HG03066 (cell line): ENCODE measurements around the gene TOR1AIP2.

Experiments
- ATAC-seq: cut with Tn5 transposase; IDR thresholded peaks from one replicate; pipeline ENCODE4 v1.9.1; 2021; ENCODE audit warnings: low read depth; ENCODE audit not compliant: unreplicated experiment

TOR1AIP2 gene

DNA sequence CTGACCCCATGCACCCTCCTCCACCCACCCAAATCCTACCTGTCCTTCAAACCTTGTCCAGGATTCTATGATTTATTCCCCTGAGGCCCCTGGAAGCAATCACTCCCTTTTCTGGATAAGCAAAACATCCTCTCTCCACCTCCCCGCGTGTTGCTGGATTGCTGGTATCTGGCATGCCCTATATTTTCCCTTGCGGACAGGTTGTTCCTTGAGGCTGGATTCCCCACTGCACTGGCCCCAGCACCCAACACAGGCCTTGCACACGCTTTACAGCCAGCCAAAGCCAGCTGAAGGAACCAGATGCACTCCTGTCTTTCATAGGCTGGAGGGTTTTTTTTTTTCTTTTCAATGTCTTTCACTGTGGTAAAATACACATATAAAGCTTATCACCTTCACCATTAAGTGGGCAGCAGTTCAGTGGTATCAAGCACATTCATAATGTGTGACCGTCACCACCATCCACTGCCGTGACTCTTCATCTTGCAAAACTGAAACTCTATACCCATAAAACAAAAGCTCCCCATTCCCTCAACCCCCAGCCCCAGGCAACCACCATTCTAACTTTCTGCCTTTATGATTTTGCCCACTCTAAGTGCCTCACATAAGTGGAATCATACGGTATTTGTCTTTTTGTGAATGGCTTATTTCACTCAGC, 50.9 kb downstream of the TOR1AIP2 start:
- ATAC-seq = no peak

DNA sequence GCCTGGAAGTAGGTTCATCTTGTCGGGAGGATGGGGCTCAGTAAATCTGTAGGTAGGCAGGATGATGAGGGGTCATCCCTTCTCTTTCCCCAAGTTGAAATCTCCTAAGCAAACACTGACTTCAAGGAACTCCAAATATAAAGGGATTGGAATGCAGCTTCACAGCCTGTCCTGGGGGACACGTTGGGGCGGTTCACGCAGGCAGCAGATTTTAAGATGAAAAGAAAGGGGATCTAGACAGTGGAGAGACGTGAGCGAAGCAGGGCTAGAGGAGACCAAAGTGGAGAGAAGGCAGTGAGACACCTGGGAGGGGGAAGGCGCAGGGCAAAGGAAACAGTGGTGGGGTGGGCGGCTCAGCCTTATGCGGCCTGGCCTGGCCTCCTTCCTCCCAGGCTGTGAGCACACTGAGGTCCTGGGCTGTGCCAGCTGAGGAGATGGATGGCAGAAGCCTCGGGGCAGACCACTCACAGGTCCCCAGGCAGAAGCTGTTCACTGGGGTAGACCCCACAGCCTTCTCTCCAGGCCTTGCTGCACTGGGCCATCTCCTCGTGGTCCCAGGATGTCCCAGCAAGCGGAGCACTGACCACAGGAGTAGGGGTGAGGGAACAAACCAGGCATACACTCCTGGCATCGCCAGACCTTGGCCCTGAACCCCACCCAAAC, 51.7 kb downstream of the TOR1AIP2 start:
- no peak for ATAC-seq

DNA sequence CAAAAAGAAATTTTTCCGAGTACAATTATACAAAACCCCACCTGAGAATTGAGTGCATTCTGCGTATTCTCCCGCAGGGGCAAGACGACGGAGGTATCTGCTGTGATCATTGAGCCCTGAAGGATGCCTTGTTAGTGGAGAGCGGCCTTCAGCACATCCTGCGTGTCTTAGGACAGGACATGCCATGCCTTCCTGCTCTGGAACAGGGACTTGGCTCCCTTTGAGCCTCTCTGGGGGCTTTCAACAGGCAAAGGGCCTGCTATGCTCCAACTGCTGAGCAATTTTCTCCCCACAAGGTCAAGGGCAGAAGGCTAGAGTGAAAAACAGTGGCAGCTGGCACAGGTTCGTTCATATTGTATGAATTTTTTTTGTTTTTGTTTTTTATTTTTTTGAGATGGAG, 52.4 kb downstream of the TOR1AIP2 start:
- ATAC-seq = no peak

DNA sequence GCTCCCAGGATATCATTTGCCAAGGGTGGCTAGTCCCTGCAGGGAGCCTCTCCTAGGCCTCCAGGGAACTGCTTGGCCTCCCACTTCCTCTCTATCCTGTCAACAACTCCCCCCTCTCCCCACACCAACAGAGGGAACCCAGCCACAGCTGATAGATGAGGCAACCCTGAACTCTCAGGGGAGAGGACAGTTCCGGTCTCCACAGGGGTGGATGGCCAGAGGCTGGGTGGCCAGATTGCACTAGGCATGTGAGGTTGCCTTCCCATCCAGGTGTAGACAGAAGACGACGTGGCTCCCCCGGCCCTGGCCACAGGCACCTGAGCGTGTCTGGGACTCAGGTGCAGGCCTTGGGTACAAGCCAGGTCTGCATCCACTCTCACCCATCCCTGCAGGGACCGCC, 53.3 kb downstream of the TOR1AIP2 start:
- ATAC-seq = no peak

DNA sequence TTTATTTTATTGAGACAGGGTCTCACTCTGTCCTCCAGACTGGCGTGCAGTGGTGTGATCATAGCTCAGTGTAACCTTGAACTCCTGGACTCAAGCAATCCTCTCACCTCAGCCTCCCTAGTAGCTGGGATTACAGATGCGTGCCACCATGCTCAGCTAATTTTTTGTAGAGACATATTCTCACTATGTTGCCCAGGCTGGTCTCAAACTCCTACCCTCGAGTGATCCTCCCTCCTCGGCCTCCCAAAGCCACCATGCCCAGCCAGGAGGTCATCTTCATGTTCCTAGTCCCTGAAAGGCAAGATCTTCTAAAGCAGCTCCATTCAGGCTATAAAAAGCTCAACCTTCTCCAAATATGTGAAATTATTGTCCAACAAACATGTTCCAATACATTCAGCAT, 53.9 kb downstream of the TOR1AIP2 start:
- no peak for ATAC-seq

DNA sequence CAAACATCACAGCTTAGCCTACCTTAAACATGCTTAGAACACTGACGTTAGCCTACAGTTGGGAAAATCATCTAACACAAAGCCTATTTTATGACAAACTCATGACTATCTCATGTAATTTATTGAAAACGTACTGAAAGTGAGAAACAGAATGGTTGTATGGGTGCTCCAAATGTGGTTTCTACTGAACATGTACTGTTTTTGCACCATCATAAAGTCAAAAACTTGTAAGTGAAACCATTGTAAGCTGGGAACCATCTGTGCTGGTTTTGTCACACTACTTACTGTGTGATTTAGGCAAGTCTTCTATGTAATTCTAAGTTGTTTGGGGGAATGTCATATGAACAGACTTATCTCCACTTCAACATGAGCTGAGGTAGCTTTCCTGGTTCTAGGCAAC, 55.5 kb downstream of the TOR1AIP2 start:
- ATAC-seq = no peak

DNA sequence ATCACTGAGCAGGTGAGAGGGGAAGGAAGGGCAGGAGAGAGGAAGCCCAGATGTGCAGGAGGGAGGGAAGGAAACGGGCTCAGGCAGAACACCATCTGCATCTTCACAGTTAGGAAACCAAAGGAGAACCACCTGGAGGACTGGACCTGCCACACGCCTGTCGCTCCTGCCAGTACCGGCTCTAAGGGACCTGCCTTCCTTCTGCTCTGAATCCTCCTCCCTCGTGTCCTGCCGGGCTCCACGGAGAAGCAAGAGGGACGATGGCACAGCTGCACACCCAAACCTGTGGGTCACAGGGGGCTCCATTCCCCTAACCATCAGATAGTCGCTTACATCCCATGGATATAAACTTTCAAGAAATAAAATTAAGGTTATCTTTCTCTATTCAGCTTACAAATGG, 56.1 kb downstream of the TOR1AIP2 start:
- no peak for ATAC-seq

DNA sequence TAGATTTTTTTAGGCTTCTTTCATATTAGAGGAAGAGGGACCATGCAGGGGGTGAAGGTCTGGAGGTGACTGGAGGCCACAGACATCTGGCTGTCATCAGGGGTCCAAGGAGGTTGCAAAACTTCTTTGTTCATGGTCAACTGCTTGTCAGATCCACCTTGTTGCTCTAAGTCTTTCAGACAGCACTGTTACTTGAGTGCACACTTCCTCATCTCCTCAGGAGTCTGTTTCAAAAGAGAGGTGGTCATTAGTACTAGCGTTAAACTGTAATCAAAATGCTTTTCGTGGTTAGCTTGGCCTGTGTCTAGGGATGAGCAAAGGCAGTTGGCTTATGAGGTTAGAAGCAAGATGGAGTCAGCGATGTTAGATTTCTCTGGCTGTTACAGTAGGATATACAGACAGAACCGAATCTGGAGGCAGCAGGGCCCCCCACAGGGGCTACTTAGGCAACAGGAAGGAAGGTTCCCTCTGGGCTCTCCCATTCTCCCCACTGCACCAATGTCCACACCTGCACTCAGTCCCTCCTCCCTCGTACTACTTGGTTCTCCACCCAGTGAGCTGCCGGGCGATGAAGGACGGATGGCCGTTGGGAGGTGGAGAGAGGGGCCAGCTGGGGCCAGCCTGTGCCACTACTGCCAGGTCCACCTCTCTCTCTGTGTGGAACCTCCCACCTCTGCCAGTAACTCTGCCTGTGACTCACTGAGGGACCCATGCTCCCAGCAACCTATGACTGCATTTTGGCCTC, 57.2 kb downstream of the TOR1AIP2 start:
- no peak for ATAC-seq

DNA sequence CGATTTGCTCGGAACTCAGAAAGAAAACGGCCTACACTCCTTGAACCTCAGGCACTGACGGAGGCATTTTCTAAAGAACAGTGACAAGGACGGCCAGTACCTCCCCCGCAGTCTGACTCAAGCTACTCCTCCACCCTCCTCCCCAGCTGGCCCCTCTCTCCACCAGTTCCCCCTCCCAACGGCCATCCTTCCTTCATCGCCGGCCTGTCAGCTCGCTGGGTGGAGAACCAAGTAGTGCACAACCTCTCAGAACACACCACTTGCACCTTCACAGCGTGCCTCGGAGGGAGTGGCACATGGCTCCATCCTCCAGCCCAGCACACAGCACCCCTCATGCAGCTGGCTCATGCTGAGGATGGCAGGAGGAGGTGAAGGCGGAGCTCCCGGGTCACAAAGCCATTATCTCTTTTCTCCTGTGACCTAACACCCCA, 58.8 kb downstream of the TOR1AIP2 start:
- no peak for ATAC-seq

DNA sequence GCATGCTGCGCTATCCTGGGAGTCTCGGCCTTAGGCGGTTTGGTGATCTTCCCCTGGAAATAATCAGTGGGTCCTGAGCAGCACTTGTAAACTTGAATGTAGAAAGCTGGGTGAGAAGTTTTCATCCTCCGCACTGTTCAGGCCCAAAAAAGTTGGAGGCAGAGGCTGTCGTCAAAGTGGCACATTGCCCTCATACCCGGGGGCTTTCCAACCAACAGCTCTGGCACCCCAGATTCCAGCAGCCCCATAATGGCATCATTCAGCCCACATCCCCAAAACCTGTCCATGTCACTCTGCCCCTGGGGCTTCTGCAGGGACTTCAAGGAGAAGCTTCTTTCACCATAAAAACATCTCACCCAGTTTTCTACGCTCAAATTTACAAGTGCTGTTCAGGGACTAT, 59.3 kb downstream of the TOR1AIP2 start:
- no peak for ATAC-seq

DNA sequence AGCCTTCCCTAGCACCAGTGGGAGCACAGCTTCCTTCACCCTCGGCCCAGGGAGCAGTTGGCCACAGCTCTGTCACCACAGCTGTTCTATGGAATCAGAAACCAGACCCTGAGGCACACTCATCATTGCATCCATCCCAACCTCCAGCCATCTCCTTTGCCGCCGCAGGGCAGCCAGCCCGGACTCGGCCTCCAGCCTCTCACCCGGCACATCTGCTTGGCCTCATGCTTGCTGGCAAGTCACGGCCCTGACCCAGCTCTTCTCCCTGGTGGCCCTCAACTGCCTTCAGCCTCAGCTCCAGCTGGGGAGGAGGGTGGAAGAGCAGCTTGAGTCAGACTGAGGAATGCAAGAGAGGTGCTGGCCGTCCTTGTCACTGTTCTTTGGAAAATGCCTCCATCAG, 59.8 kb downstream of the TOR1AIP2 start:
- ATAC-seq = no peak

DNA sequence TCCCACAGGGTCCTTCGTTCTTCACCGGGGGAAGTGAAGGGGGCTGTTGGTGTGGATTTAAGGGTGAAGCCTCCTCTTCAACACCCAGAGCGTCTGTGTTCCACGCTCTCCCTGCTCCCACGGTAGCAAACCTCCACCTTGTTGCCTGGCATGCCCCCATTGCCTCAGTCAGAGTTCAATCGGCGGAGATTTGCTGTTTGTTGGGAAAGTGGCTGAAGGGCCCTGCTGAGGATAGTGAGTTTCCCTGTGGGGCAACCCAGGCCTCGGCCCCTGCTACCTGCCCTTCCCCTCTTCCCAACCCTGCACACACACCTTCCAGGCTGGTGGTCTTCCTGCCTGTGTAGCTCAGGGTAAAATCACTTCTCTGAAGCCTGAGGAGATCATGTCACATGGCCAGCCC, 60.5 kb downstream of the TOR1AIP2 start:
- ATAC-seq = no peak

DNA sequence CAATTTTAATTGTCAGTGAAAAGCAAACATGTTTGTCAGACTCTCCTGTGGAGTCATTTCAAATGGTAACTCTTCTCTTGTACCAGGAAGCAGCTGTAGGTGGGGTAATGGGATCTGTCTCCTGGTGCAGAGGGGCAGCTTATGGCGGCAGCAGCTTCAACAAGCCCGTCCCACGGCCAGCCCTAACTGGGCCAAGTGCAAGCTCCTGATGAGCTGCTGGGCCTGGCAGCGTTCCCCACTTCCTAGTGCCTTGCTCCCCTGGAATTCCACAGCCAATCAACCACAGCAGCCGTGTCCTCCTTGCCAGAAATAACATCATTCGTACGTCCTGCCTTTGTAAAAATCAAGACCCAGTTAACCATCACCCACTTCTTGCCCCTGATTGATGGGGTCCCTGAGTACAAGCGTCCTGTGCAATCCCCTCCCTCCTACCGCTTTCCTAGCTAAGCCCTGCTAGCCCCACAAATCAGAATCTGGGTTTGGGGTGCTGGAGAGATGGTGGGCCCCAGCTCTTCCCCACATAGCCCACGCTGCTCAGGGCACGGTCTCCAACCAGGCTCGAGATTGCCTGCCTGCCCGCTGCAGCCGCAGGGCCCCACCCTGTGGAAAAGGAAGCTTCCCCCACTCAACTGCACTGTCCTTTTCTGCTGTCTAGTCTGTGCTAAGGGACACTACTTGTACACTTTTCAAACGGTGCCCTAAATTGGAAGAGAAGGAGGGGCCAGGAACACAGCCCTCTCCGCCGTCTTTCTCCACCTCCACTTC, 61.2 kb downstream of the TOR1AIP2 start:
- ATAC-seq = no peak

DNA sequence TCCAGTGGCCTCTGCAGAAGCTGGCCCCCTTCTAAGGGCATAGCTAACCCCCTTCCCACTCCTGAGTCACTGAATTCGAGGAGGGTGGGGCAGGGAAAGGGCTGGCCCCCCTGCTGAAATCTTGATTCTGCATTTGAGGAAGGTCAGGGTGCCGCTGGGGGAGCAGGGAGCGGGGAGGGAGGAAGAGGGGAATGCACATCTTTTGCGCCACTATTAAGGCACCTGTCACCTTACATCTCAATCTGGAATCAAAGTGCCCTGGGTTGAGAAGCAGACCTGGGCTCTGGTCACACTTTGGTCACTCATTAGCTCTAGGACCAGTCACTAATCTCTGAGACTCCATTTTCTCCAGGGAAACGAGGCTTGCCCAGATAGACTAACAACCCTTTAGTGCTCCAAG, 62.0 kb downstream of the TOR1AIP2 start:
- ATAC-seq = no peak

DNA sequence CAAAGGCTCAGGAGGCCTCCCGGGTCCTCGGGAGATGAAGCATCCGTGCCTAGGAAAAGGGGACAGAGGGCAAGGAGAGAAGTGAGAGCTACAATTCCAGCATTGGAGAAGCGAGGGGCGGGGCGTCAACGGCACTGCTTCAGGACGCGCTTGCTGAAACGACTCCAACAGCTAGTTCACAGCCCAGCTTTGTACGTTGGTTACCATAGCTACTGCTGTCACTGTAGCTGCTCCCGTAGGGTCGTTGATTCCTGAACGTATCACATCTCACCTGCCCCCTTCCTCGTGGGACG, 63.1 kb downstream of the TOR1AIP2 start:
- peak; percentile 36 for ATAC-seq

DNA sequence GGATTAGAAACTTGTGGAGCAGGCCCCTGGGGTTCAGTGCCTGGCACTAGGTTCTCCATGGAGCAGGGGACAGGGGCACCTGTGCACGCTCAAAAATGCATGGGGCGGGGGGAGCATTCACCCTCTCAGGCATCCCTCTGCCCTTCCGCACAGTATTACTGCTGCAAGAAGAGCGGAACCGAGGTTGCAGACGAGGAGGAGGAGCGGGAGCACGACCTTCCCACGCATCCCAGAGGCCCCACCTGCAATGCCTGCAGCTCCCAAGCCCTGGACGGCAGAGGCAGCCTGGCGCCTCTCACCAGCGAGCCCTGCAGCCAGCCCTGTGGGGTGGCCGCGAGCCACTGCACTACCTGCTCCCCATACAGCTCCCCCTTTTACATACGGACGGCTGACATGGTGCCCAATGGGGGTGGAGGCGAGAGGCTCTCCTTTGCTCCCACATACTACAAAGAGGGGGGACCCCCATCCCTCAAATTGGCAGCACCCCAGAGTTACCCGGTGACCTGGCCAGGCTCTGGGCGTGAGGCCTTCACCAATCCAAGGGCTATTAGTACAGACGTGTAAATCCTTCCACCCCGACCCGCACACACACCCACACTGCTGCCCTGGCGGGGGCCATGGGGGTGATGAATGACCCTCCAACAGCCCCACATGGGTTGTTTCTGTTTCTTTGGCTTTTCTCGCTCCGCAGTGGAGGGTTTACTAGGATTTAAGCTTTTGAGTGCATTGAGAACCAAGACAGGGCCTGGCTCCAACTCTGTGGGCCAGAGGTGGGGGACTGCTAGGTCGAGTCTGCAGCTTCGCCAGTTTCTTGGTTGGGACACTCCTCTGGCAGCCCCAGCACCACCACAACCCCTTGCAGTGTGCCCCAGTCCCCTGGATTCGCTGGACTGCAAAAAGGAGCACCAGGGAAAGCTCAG, 63.7 kb downstream of the TOR1AIP2 start:
- ATAC-seq = no peak

DNA sequence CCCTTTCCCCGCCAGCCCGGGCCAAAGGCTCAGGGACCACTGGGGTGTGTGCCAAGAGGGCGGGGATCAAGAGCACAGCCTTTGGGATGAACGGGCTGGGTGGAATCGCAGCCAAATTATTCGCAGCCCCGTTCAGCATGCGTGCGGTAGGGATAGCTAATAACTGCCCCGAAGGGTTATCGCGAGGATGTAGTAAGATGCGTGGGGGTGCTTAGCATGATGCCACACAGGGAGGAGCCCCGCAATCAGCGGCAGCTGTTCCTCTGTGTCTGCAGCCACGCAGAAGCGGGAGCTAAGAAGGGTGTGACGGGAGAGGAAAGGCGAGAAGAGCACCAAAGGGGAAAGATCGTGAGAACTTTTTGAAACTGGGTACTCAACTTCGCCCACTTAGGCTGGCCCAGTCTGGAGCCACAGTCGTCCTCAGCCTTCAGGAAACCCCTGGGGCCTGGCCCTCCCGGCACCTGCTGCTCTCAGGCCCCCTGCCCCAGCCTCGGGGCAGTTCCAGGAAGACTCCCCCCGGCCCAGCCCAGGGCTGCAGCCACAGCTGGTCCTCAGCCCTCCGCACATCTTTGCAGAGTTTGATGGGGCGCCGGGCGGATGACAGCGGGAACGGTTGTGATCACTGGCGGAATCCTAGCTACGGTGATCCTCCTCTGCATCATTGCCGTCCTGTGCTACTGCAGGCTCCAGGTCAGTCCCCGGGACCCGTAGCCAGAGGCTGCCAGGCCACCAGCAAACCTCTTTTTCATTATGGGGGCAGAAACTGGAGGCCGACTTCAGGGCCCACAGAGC, 64.9 kb downstream of the TOR1AIP2 start:
- ATAC-seq = no peak

DNA sequence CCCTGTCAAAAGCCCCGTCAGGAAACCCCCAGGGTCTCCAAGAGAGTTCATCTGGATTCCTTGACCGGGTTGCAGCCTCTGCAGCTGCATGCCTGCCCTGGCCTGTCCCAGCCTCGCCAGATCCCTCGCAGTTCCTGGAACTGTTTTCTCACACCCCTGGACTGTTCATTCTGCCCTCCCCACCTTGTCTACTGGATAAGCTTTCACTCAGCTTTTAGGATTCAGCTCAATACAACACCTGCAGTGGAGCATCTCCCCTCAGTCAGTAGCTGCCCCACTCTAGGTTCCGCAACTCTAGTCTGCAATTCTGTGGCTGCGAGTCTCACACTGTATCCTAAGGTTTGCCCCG, 67.3 kb downstream of the TOR1AIP2 start:
- no peak for ATAC-seq

DNA sequence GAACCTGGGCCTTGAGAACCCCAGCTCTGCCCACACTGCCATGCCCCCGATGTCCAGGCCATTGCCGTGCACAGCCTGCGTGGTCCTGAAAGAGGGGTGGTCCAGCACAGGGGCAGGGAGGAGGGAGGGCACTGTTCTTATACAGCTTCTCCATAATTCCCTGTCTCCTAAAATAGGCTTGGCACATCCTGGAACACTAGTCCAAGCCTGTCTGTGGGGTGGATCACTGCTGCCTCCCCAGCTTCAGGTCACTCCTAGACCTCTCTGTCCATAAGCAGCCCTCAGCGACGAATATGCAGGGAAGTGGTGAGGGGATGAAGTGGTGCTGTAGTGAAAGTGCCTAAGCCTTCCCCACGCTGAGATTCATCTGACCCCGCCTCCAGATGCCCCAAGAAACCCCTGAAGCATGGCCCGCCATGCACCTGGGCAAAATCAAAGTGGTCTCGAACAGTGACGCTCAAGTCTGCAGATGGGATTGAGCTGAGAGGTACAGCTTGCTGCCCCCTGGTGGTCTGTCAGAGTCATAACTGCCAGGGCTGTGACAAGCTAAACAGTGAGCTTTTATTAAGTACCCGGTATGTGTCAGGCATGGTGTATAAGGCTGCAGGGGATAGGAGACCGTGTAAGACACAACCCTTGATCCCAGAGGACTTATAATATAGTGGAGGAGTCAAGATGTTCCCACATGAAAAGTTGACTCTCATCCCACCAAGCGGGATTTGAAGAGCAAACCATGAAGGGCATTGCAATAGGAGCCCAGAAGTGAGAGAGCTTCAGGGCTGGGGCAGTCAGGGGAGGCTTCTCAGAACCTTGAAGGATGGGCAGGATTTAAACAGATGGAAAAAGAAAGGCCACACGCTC, 67.9 kb downstream of the TOR1AIP2 start:
- ATAC-seq = peak; percentile 58
